CD1c-positive myeloid dendritic cell (primary cell): ENCODE data around the gene SBF2.

ENCODE experiments used
- DNase-seq: peaks from one replicate; pipeline ENCODE4 v3.0.0-alpha.2; 2016; ENCODE audit errors: extremely low spot score

The SBF2 gene

DNA sequence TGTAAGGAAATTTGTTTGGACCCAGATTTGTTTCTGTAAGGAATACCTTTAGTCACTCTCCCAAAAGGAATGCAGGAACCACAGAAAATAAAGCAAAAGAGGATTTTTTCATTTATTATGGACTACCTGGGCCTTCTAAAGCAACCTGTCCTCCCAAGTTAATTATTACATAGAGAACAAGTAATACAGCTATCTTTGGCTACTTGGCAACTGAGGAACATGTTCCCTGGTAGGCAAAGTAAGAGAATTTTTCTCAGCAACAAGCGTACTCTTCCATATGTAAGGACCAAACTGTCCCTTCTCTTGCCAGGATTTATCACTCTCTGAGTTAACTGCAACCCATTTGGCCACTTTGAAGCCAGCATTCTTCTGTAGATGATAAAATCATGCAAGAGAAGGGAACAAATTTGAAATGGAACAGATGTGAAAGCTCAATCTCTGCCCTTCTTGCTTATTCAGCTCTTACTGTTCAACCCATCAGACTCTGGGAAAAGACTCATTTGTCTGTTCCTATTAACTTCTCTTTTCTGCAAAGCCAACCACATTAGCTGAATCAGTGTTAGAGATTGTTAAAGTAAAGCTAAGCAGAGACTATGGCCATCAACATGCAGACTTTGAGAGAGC is 440.0 kb downstream of the SBF2 start:
- DNase-seq: no peak

DNA sequence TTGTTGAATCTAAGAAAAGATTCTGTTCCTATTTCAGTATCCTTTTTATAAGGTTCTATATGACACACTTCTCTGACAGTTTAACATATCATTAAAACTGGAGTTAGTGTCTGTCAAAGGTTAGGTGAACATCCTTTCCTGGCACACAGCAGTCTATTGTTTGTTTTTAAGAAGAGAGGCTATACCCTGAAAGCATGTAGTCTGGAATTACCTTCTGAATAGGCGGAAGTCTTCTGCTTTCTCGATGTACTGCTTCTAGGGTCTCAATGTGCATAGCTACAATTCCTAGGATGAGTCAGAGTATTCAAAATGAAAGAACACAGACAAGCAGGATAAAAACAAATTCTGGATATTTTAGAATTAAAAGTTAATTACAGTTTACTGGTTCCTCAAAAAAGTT is 441.6 kb downstream of the SBF2 start:
- no peak for DNase-seq

GRCh38 chr11:9851366-9851765 is 442.7 kb downstream of the SBF2 start:
- DNase-seq: no peak

- no peak for DNase-seq
These were observed 443.7 kb downstream of the SBF2 start for GRCh38 chr11:9850224-9850895.

DNA sequence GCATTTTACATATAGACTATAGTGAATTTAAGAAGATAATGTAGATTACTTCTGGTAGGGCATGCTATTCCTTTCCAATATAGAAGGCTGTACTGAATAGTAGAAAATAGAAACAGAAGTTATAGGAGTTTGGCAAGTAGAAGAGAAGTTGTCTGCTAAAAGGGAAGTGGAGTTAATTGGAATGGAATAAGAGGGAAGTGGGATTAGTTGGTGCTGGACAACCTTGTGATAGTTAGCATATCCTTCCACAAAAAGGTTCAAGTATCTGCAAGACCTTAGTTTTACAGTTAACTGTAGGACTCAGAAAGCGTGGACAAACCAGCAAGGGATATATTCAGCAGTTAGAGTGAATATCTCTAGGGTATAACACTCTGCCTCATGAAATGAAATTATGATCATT is 444.6 kb downstream of the SBF2 start:
- peak; percentile 55 for DNase-seq

DNA sequence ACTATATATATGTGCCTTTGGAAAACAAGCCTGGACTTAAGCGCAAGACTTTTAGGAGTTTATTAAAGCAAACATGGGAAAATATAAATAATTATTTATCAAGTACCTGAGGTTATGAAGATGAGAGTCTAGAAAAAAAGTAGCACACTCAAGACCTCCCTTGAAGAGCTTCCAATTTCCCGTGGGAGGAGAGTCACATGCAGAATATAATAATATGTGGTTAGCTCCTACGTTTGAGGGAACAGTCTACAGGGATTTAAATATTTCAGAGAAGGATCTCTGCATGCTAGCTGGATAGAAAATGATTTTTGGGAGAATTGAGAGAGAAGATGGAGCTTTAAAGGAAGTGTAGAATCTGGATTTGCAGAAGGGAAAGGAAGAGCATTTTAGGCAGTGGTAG is 446.4 kb downstream of the SBF2 start:
- DNase-seq: no peak

DNA sequence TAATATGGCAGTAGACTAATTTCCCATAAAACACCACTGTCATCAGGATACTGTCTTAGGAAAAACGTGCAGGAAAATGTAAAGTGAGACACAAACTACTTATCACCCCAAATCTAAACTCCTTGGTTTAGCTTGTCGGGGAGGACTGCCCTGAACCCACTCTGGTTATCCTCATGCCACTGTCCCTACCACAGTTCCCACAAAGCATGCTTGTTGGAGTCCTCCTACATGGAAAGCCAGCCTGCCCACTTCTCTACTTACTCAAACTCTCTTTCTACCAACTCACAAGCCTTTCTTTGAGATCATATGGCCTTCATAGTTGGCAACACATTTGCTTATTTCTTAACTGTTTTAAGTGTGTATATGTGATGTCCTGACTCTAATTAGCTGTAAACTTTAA is 451.1 kb downstream of the SBF2 start:
- DNase-seq: no peak

DNA sequence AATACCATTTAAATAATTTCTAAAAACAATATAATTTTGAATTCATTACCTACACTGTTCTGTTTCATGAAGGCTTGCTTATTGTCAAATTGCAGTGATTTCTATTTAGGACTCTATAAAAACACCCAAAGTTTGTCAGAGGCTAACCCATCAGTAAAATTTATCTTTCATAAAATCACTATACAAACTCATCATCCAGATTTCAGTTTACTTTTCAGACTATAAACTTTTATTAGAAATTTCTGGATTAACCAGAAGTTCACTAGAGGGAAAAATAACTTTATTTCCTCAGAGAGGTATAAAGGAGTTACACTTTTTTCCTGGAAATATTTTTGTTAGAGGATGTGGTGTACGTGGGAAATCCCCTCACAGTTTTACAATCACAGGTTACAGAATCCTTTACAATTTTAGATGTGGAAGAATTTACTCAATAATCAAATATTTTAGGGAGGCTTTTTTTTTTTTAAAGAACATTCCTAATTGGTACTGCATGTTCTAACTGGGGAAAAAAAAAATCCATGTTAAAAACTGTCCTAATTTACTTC is 453.5 kb downstream of the SBF2 start:
- DNase-seq: no peak

GRCh38 chr11:9839550-9839949 is 454.5 kb downstream of the SBF2 start:
- no peak for DNase-seq

- DNase-seq: no peak
These were observed 455.1 kb downstream of the SBF2 start for GRCh38 chr11:9838961-9839360.

DNA sequence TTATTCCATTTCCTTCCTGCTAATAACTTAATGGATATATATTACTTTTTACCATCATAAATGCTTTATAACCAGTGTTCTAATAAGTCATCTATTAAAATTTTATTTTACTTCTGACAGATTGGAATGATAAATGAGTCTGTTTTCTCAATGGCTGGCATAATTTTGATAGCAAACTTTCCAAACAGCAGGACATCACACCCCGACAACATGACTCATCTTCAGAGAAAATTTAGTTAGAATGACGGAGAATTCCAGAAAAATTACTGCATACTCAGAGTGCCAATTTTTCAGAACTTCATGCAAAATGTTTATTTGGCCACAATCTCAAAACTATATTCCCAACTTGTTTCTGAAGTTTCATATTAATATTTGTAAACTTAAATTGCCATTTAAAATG is 455.8 kb downstream of the SBF2 start:
- no peak for DNase-seq

GRCh38 chr11:9834291-9834690 is 459.7 kb downstream of the SBF2 start:
- no peak for DNase-seq

- no peak for DNase-seq
These were observed 462.9 kb downstream of the SBF2 start for GRCh38 chr11:9831122-9831521.

DNA sequence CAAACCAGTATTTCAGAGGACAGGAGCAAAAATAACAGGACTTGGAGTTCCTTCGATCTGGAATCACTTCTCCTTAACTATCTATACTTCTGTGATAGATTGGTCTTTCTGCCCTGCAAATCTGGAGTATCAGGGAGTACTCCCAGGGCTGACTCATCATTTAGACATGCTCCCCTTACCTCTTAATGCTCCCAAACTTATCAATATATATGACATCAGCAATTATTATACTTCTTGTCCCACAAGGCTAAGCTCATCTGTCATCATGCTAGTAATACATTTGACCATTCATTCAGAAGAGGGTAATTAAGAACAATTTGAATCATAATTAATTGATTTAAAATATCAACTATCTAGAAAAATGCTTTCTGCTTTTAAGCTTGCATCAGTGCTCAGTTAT is 466.3 kb downstream of the SBF2 start:
- no peak for DNase-seq

DNA sequence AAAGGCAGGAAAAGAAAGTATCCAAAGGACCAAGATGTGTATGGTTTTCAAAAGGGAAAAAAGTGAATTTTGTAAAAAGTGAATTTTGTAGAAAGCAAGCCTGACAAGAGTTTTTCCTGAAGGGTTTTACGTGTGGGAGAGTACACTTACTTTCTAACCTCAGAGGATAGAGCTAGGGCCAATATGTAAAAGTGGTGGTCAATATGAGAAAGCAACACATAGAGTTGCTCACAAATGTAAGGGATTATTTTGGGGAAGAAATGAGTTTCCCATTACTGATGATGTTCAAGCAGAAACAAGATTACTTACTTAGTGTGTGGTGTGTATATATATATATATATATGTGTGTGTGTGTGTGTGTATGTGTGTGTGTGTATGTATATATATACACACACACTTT is 467.6 kb downstream of the SBF2 start:
- DNase-seq: no peak

DNA sequence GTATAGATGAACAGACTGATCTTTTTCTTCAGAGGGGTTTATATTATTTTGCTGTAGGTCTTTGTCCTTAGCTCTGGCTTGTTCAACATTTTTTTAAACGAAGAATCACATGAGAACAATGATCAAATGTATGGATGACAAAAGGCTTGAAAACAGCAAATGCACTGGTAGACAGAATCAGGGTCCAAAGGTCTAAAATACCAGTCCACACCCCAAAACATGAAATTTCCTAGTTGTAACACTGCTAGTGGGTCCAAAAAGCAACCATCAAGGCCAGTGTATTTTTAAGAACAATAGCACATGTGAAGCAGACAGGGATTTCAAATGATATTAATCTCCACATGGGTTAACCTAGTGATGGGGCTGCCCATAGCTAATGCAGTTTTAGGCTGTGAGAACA is 468.1 kb downstream of the SBF2 start:
- no peak for DNase-seq

GRCh38 chr11:9825315-9825714 is 468.7 kb downstream of the SBF2 start:
- DNase-seq: no peak

DNA sequence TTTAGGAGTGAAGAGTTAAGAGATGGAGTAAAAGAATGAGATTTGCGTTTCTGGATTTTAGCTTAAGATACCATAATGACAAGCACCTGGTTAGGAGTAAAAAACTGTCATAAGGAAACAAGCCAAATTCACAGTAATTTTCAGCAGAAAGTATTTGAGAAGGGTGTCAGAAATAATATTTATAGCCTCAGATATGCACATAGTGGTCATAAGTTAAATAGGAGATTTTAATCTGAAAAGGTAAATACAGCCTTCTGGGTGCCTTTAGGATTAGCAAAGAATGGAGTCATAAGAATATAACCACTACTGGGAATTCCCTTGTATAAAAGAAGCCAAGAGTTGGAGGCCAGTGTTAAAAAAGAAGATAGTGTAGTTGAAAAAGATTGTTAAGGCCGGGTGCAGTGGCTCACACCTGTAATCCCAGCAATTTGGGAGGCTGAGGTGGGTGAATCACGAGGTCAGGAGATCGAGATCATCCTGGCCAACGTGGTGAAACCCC is 470.1 kb downstream of the SBF2 start:
- DNase-seq: no peak

GRCh38 chr11:9823439-9823838 is 470.6 kb downstream of the SBF2 start:
- DNase-seq: no peak

DNA sequence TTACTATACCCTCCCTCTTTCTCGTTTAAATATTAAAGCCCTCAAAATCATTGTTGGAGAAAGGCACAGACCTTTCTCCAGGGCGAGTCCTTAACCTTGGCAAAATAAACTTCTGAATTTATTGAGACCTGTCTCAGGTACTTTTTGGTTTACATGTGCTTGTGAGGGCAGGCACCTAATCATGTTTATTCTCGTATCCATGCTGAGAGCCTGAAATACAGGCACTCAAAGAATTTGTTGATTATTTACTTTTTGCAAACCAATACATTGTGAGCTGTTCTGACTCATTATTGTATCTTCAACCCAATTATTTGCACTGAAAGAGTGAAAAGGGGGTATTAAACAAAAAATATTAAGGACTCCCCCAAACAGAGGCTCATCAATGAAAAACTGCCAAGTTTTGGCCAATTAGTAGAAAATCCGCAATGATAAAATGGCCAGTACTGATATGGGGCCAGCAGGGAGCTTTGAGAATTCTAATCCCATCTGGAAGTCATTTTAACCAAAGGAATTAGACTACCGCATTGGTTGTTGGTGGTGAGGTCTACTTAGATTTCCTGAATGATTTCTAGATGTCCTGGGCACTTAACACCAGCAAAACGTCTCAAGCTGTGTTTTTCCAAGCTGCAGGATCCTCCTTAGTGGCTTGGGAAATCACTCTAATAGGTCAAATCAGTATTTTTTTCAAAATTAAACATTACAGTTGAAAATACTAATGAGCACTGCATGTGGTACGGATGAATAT is 472.8 kb downstream of the SBF2 start:
- no peak for DNase-seq

DNA sequence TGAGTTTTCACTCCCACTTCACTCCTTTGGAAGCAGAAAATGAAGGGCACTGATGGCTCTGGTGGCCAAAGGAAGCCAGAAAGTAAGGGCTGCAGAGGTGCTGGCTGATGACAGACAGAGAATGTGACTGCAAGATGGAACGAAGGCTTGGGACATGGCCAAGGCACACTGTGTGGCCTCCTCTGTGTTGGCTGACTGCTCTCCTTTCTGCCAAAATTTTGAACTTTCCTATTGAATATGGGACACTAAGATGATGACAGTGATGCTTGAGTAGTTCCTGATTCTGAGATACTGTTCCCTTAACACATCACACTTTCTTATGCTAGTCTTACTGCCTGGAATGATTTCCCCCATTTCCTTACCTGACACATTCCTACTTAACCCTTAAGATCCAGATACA is 473.8 kb downstream of the SBF2 start:
- DNase-seq: no peak

- no peak for DNase-seq
These were observed 476.8 kb downstream of the SBF2 start for GRCh38 chr11:9817191-9817590.
